HepG2 (cell line): ENCODE results near the gene TMEM184B. TPM values are rescaled to one million over a fixed set of nuclear protein-coding genes. Genes with fewer than 3 reads are reported as not detected.

Experiments
- ATAC-seq: fragments of 200-7000 bp; cut with Tn5 transposase; 3 replicates; pipeline ENCODE4 v1.9.1; 2020; ENCODE audit warnings: mild to moderate bottlenecking, moderate library complexity
- BruUV-seq: library from RNA; stranded (reverse); fragments of 400-500 nt; replicated peaks from 2 replicates; lab custom pipeline; 2021; lab: Mats Ljungman, UMichigan
- CTCF ChIA-PET: fragments of 300-600 bp; formaldehyde crosslinking; extraction: SDS; loops from one replicate; lab custom pipeline; 2021; ENCODE audit warnings: low total read pairs, inconsistent platforms, low intra/inter-chr PET ratio; lab: Yijun Ruan, JAX
- POLR2A ChIA-PET: fragments of 350-600 bp; sonication (Branson Sonifier 250); formaldehyde crosslinking; loops from one replicate; lab custom pipeline; 2020; ENCODE audit warnings: antibody characterized with exemption, inconsistent platforms; lab: Yijun Ruan, JAX
- DNase-seq: peaks from one replicate; pipeline ENCODE4 v3.0.0-alpha.2; 2015; ENCODE audit warnings: low spot score
- FAIRE-seq: peaks from 3 replicates; lab custom pipeline; 2011; peaks lifted over from hg19 to GRCh38; lab: Jason Lieb, UNC
- H2AFZ ChIP-seq: one replicate; pipeline ENCODE4 v1.6.1; 2011; ENCODE audit warnings: low read length, inconsistent platforms
- H3K27ac ChIP-seq: fragments of 300-600 bp; 3 replicates; pipeline ENCODE4 v1.8.0; 2011; ENCODE audit warnings: mixed run types, mild to moderate bottlenecking, mixed read lengths, low read length, inconsistent platforms; ENCODE audit not compliant: insufficient read depth; ENCODE audit errors: extremely low read length
- H3K27me3 ChIP-seq, 2 experiments: fragments of 200-600 bp in 1 of 2; 2 replicates in 1 of 2; 3 replicates in 1 of 2; pipeline versions ENCODE4 v1.6.0 to v1.8.0; 2011; ENCODE audit warnings: low read length in 2 of 2, mild to moderate bottlenecking in 2 of 2, moderate library complexity in 2 of 2, inconsistent platforms in 1 of 2; ENCODE audit not compliant: insufficient read depth in 2 of 2, control insufficient read depth in 1 of 2
- H3K36me3 ChIP-seq, 2 experiments: fragments of 200-600 bp in 1 of 2; replicated peaks in 1 of 2; 2 replicates in 1 of 2; 3 replicates in 1 of 2; pipeline versions ENCODE4 v1.5.1 to v1.8.0; 2011; ENCODE audit warnings: low read length in 2 of 2, inconsistent platforms in 1 of 2; ENCODE audit not compliant: insufficient read depth in 2 of 2, control insufficient read depth in 1 of 2
- H3K4me1 ChIP-seq: 2 replicates; pipeline ENCODE4 v1.5.1; 2012; ENCODE audit warnings: low read length, inconsistent platforms; ENCODE audit not compliant: insufficient read depth
- H3K4me2 ChIP-seq: 2 replicates; pipeline ENCODE4 v1.6.0; 2011; ENCODE audit warnings: low read depth, low read length, inconsistent platforms
- H3K4me3 ChIP-seq, 3 experiments: fragments of 200-600 bp in 1 of 3; sonication (generic), shearing (Covaris generic) in 1 of 3; replicated peaks in 1 of 3; 2 replicates each; pipeline ENCODE4 v1.5.1; 2011 to 2016; ENCODE audit warnings: low read length in 3 of 3, inconsistent platforms in 2 of 3, low read depth in 2 of 3, mild to moderate bottlenecking in 2 of 3, control low read depth in 1 of 3, mixed read lengths in 1 of 3; ENCODE audit not compliant: insufficient read depth in 1 of 3
- H3K79me2 ChIP-seq: one replicate; pipeline ENCODE4 v1.6.1; 2011; ENCODE audit warnings: low read length, inconsistent platforms; ENCODE audit not compliant: insufficient read depth
- H3K9ac ChIP-seq: 2 replicates; pipeline ENCODE4 v1.6.0; 2011; ENCODE audit warnings: mild to moderate bottlenecking, low read depth, low read length, inconsistent platforms; ENCODE audit not compliant: insufficient read depth
- H3K9me3 ChIP-seq: 2 replicates; pipeline ENCODE4 v1.5.1; 2012; ENCODE audit warnings: mild to moderate bottlenecking, low read length
- H4K20me1 ChIP-seq: 2 replicates; pipeline ENCODE4 v1.6.0; 2011; ENCODE audit warnings: inconsistent platforms, mild to moderate bottlenecking, low read length, moderate library complexity; ENCODE audit not compliant: insufficient read depth
- BORCS8-MEF2B ChIP-seq: sonication (generic); formaldehyde crosslinking; IDR thresholded peaks from 2 replicates; pipeline ENCODE4 v1.8.0; 2022; ENCODE audit warnings: mild to moderate bottlenecking, missing genetic modification reagents
- DMAP1 ChIP-seq: IDR thresholded peaks from 2 replicates; pipeline ENCODE4 v1.6.1; 2016
- EED ChIP-seq: sonication (generic); formaldehyde crosslinking; IDR thresholded peaks from 2 replicates; pipeline ENCODE4 v1.5.0; 2020; ENCODE audit warnings: mild to moderate bottlenecking, missing genetic modification reagents
- JARID2 ChIP-seq: sonication (generic); formaldehyde crosslinking; IDR thresholded peaks from 2 replicates; pipeline ENCODE4 v1.8.1; 2023; ENCODE audit warnings: missing genetic modification reagents, inconsistent platforms; ENCODE audit not compliant: insufficient replicate concordance
- MBD4 ChIP-seq: IDR thresholded peaks from 2 replicates; pipeline ENCODE4 v1.6.1; 2012; ENCODE audit warnings: low read length, inconsistent platforms, borderline replicate concordance
- PHB2 ChIP-seq: fragments of 450-650 bp; IDR thresholded peaks from 2 replicates; pipeline ENCODE4 v1.6.1; 2018; ENCODE audit not compliant: partially characterized antibody
- POLR2AphosphoS5 ChIP-seq: IDR thresholded peaks from 2 replicates; pipeline ENCODE4 v1.6.1; 2012; ENCODE audit warnings: low read depth, low read length
- SAP130 ChIP-seq: IDR thresholded peaks from 2 replicates; pipeline ENCODE4 v1.6.1; 2016; ENCODE audit warnings: low read depth
- U2AF2 ChIP-seq: fragments of 200-400 bp; formaldehyde crosslinking; IDR thresholded peaks from 2 replicates; pipeline ENCODE4 v1.6.1; 2017; ENCODE audit warnings: low read depth, mild to moderate bottlenecking, low read length
- ZFP90 ChIP-seq: sonication (generic); formaldehyde crosslinking; IDR thresholded peaks from 2 replicates; pipeline ENCODE4 v1.8.0; 2022; ENCODE audit warnings: missing genetic modification reagents, mild to moderate bottlenecking, inconsistent platforms, borderline replicate concordance
- ZIK1 ChIP-seq: sonication (generic); formaldehyde crosslinking; IDR thresholded peaks from 2 replicates; pipeline ENCODE4 v1.5.0; 2020; ENCODE audit warnings: mild to moderate bottlenecking, low read depth, missing genetic modification reagents, borderline replicate concordance
- ZNF264 ChIP-seq: sonication (generic); formaldehyde crosslinking; IDR thresholded peaks from 2 replicates; pipeline ENCODE4 v1.4.0; 2020; ENCODE audit warnings: missing genetic modification reagents
- ZNF567 ChIP-seq: sonication (generic); formaldehyde crosslinking; IDR thresholded peaks from 2 replicates; pipeline ENCODE4 v1.8.1; 2023; ENCODE audit warnings: mild to moderate bottlenecking, missing genetic modification reagents, borderline replicate concordance
- ZSCAN20 ChIP-seq: sonication (generic); formaldehyde crosslinking; IDR thresholded peaks from 2 replicates; pipeline ENCODE4 v1.4.0; 2020; ENCODE audit warnings: missing genetic modification reagents, mild to moderate bottlenecking, borderline replicate concordance
- ZSCAN29 ChIP-seq: sonication (generic); formaldehyde crosslinking; conservative IDR thresholded peaks from 2 replicates; pipeline ENCODE4 v1.4.0; 2020; ENCODE audit warnings: mild to moderate bottlenecking, missing genetic modification reagents
- WGBS: methylation state at CpG from one replicate; pipeline ENCODE4 v1.1.6; 2017; ENCODE audit warnings: low lambda C conversion rate; 5-methylcytosine and 5-hydroxymethylcytosine counted together
- in situ Hi-C: cut with HindIII; loops from 2 replicates; pipeline ENCODE4 v1.10.0; 2017; ENCODE audit warnings: low pct_unique_long_range_greater_than_20kb; ENCODE audit not compliant: extremely low pct_ligation_motif_present
- intact Hi-C: fragments of 100-400 bp; cut with micrococcal nuclease; formaldehyde crosslinking; loops from one replicate; pipeline ENCODE4 v1.10.0; 2022; ENCODE audit not compliant: unreplicated experiment
- polyA plus RNA-seq, 8 experiments: library from polyadenylated mRNA; depleted of rRNA in 3 of 8; stranded (reverse) in 7 of 8; unstranded in 1 of 8; fragments of >200 nt; fragmentation: Illumina TruSeq in 4 of 8; extraction: Trizol in 4 of 8; gene quantifications; 2 replicates each; pipeline versions ENCODE4 v1.2.1 to v1.2.3, GENCODE V29; 2011 to 2016; ENCODE audit warnings: low read depth in 4 of 8, missing spikeins in 1 of 8, mixed read lengths in 1 of 8; ENCODE audit not compliant: insufficient read depth in 1 of 8
- total RNA-seq, 5 experiments: library from RNA; depleted of rRNA; stranded (reverse); fragments of >200 nt; fragmentation: Illumina TruSeq; extraction: Trizol; gene quantifications; 2 replicates each; pipeline ENCODE4 v1.2.3, GENCODE V29; 2016; ENCODE audit warnings: low read depth in 1 of 5
- TF ChIP-seq, protein P1 (sequence below): sonication (generic); formaldehyde crosslinking; IDR thresholded peaks from 2 replicates; pipeline ENCODE4 v1.4.0; 2020; ENCODE audit warnings: missing genetic modification reagents
- TF ChIP-seq, protein P2 (sequence below): sonication (generic); formaldehyde crosslinking; IDR thresholded peaks from 2 replicates; pipeline ENCODE4 v1.8.0; 2022; ENCODE audit warnings: missing genetic modification reagents, low read depth, mild to moderate bottlenecking, borderline replicate concordance
- TF ChIP-seq, protein P3 (sequence below): conservative IDR thresholded peaks from 2 replicates; pipeline ENCODE4 v1.6.1; 2018; ENCODE audit warnings: missing genetic modification reagents
- TF ChIP-seq, protein P4 (sequence below): sonication (generic); formaldehyde crosslinking; IDR thresholded peaks from 2 replicates; pipeline ENCODE4 v1.8.1; 2023; ENCODE audit warnings: mild to moderate bottlenecking, missing genetic modification reagents, borderline replicate concordance

Gene TMEM184B
- total and polyA plus RNA-seq, 2 of the 13 experiments (the other 11 are each of a cell fraction or from before 2014, with no cell fraction given) = 15.9 to 16.0 TPM

DNA sequence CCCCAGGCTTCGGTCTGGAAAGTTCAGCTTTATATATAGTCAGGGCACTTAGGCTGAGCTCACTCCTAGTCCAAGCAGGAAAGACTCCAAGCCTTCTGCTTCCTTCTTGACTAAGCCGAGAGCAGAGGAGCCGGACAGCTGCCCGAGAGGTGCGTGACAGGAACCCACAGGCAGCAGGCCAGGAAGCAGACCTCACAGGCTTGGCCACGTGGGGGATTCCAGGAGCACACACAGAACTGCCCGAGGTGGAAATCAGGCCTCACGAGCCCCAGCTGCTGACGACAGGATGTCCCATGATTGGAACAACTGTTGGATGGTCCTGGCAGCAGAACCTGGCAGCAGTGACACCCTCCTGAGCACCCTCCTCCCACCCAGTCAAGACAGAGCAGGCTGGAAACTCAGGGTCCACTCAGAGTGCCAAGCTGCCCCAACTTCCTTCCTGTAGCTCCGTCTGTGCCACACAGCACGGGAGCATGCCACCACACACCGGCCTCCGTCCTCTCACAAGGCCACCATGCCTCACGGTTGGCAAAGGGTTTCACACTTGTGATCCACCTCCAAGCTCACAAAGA, 96.6 kb downstream of the TMEM184B start:
- no peaks in the 10 kb centered on the region for H3K79me2 ChIP-seq
- H3K27me3 ChIP-seq = no peaks in the 10 kb centered on the region; a peak in 1 of 5 replicates
- TF ChIP-seq JARID2 = no peak
- TF ChIP-seq ZFP90 (CRISPR knock-in tag) = no peak
- no peak for TF ChIP-seq EED
- no peak for TF ChIP-seq ZSCAN20 (CRISPR knock-in tag)
- TF ChIP-seq ZSCAN29 (CRISPR knock-in tag) = no peak
- TF ChIP-seq DMAP1 (CRISPR knock-in tag) = no peak
- TF ChIP-seq MBD4 = no peak
- TF ChIP-seq ZIK1 (CRISPR knock-in tag) = no peak
- TF ChIP-seq, protein P1, sequence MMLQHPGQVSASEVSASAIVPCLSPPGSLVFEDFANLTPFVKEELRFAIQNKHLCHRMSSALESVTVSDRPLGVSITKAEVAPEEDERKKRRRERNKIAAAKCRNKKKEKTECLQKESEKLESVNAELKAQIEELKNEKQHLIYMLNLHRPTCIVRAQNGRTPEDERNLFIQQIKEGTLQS (CRISPR knock-in tag) = no peak
- TF ChIP-seq ZNF567 (CRISPR knock-in tag) = no peak
- TF ChIP-seq ZNF264 (CRISPR knock-in tag) = no peak
- TF ChIP-seq, protein P2, sequence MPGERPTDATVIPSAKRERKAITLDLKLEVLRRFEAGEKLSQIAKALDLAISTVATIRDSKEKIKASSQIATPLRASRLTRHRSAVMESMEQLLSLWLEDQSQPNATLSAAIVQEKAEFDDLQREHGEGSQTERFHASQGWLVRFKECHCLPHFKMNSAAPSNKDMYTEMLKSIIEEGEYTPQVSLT (CRISPR knock-in tag) = no peak
- no peak for TF ChIP-seq PHB2
- TF ChIP-seq POLR2AphosphoS5 = no peak
- no peak for TF ChIP-seq BORCS8-MEF2B (CRISPR knock-in tag)
- no peak for TF ChIP-seq SAP130 (CRISPR knock-in tag)
- TF ChIP-seq, protein P3, sequence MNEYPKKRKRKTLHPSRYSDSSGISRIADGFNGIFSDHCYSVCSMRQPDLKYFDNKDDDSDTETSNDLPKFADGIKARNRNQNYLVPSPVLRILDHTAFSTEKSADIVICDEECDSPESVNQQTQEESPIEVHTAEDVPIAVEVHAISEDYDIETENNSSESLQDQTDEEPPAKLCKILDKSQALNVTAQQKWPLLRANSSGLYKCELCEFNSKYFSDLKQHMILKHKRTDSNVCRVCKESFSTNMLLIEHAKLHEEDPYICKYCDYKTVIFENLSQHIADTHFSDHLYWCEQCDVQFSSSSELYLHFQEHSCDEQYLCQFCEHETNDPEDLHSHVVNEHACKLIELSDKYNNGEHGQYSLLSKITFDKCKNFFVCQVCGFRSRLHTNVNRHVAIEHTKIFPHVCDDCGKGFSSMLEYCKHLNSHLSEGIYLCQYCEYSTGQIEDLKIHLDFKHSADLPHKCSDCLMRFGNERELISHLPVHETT = no peak
- no peak for TF ChIP-seq U2AF2
- TF ChIP-seq, protein P4, sequence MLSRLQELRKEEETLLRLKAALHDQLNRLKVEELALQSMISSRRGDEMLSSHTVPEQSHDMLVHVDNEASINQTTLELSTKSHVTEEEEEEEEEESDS (CRISPR knock-in tag) = no peak
- no peak overlapping the region for H3K9ac ChIP-seq
- no peak for FAIRE-seq
- in situ Hi-C loops = no loop called here
- ChIA-PET POLR2A (interaction anchor here (0.9 to 6.1 kb wide), 3 partner anchors 11 to 66 kb away, joined by 3 to 60 read pairs (median 46); partner anchors contain the start of genes BAIAP2L2 and MAFF), CTCF (no interaction called here)
- no peak for DNase-seq
- H3K36me3 ChIP-seq = no peaks in the 10 kb centered on the region
- peaks cover 73% of the 10 kb centered on the region for H3K4me1 ChIP-seq
- no TSS peak for BruUV-seq
- H3K9me3 ChIP-seq = no peaks in the 10 kb centered on the region
- H3K4me2 ChIP-seq = no peak overlapping the region
- intact Hi-C loops = no loop called here
- H3K4me3 ChIP-seq = no peak overlapping the region
- 99% methylated on average over 7 of the region's 14 CpGs for WGBS
- no peak for ATAC-seq
- no peaks in the 10 kb centered on the region for H4K20me1 ChIP-seq
- no peak overlapping the region for H2AFZ ChIP-seq
- H3K27ac ChIP-seq = no peak overlapping the region
